Activated naive CD4-positive, alpha-beta T cell (primary cell): ENCODE data around the gene LGALS7.
"Not testable (repeated sequence)": the region's sequence is repeated elsewhere in the genome, so short reads cannot be mapped to it uniquely, and the experiment has no call there.

Experiments used
- DNase-seq, 4 experiments: peaks; one replicate each; lab custom pipeline; 2025; lab: John Stamatoyannopoulos, UW

The LGALS7 gene

DNA sequence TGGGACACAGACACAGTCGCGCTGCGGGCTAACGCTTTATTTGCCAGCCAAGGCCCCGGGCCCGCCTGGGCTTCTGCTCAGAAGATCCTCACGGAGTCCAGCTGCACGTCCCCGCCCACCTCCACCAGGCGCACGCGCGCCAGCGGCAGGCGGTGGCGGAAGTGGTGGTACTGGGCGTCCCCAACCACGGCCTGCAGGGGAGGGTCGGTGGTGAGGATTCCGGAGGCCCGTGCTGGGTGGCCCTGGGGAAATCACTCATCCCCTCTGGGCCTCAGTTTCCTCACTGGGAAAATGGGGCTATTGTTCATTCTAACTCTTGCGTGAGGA lies 2.4 kb downstream of the LGALS7 start:
- DNase-seq: not testable (repeated sequence)

DNA sequence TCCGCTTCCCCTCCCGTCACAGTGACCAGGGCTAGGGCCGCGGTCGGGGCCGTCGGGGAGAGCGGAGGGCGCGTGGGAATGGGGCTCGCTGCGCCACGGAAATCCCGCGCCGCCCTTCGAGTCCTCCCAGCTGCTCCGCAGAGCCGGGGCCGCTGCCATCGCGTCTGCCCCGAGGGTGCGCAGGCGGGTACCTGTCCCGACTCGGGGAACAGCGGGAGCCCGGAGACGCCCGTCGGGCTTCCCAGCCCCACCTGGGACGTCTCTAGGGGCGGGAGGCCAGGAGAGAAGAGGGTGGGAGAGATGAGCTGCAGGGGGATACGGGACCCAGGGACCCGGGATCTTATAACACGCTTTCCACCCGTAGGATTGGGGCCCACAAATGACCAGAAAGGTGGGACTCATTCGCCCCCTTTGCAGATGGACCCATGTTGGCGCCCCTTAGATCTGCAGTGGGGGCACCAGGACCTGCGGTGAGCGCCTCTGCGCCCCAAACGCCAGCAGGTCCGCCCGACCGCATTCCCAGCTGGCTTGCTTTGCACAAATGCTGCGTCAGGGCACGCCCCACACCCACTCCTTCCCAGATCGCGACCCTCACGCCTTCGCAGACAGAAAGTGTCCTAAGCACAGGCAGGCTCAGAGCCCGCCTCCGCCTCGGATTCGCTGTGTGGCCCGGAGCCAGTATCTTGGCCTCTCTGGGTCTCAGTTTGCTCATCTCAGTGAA lies 2.9 kb downstream of the LGALS7 start:
- not testable (repeated sequence) for DNase-seq

DNA sequence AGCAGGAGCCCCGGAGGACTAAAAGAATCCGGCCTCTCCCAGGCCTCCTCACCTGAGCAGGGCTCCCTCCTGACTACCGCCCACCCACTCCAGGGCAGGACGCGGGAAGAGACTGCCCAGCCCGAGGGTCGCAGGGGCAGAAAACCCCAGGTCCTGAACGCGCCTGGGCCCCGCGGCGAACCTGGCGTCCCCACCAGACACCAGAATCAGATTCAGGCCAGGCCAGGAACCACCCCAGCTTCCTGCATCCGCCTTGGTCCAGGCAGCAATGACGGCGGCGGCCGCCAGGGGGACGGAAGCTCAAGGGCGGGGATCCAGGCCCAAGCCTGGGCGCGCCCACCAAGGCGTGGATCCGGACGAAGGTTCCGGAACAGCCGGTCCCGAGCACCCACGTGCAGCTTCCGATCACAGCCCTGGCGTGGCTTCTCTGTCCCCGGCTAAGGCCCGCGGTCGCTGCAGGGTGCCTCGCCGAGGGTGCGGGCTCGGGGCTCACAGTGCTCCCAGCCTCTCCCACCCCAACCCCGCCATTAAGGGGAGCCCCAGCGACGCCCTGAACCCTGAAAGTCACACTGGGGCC lies 3.6 kb downstream of the LGALS7 start:
- peak; percentile 65 to 93 (median 88) for DNase-seq

DNA sequence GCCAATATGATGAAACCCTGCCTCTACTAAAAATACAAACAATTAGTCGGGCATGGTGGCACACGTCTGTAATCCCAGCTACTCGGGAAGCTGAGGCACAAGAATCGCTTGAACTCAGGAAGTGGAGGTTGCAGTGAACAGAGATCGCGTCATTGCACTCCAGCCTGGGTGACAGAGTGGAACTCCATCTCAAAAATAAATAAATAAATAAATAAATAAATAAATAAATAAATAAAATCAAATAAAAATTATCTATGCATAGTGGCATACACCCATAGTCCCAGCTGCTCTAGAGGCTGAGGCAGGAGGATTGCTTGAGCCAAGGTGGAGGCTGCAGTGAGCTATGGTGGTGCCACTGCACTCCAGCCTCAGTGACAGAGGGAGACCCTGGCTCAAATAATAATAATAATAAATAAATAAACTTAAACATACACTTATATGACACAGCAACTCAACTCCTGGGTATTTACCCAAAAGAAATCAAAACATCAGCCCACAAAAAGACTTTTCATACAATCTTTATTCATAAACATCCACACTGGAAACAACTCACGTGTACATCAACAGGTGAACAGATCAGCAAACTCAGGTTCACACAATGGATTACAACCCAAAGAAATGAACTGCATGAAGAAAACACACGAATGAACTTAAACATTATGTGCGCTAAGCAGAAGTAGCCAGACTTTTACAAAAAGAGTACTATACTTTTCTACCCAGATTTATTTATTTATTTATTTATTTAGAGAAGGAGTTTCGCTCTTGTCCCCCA lies 6.9 kb downstream of the LGALS7 start:
- DNase-seq: no peak

DNA sequence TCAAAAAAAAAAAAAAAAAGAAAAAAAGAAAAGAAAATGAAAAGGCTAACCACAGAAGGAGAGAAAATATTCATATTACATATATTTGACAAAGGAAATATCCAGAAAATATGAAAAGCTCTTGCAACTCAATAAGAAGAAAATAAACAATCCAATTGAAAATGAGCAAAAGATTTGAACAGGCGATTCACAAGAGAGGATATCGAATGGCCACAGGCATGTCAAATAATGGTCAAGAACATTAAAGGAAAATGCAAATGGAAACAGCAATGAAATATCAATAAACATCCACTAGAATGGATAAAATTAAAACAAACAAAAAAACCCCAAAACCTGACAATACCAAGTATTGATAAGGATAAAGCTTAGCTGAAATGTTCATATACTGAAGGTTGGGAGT lies 8.1 kb downstream of the LGALS7 start:
- no peak for DNase-seq

DNA sequence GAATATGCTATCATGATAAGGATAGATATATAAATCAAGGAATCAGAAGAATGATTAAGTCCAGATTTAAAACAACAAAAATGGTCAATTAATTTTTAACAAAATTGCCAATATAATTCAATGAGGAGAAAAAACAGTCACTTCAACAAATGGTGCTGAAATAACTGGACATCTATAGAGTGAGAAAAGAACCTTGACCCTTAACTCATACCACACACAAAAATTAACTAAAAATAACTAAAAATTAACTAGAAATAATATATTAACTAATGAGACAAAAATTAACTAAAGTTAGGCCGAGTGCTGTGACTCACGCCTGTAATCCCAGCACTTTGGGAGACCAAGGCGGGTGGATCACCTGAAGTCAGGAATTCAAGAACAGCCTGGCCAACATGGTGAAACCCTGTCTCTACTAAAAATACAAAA lies 9.5 kb downstream of the LGALS7 start:
- no peak for DNase-seq

DNA sequence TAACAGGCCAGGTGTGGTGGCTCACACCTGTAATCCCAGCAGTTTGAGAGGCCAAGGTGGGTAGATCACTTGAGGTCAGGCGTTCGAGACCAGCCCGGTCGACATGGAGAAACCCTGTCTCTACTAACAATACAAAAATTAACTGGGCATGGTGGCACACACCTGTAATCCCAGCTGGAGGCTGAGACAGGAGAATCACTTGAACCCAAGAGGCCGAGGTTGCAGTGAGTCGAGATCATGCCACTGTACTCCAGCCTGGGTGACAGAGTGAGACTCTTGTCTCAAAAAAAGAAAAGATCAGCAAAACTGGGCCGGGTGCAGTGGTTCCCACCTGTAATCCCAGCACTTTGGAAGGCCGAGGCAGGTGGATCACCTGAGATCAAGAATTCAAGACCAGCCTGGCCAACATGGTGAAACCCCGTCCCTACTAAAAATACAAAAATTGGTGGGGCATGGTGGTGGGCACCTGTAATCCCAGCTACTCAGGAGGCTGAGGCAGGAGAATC lies 11.4 kb downstream of the LGALS7 start:
- not testable (repeated sequence) for DNase-seq

DNA sequence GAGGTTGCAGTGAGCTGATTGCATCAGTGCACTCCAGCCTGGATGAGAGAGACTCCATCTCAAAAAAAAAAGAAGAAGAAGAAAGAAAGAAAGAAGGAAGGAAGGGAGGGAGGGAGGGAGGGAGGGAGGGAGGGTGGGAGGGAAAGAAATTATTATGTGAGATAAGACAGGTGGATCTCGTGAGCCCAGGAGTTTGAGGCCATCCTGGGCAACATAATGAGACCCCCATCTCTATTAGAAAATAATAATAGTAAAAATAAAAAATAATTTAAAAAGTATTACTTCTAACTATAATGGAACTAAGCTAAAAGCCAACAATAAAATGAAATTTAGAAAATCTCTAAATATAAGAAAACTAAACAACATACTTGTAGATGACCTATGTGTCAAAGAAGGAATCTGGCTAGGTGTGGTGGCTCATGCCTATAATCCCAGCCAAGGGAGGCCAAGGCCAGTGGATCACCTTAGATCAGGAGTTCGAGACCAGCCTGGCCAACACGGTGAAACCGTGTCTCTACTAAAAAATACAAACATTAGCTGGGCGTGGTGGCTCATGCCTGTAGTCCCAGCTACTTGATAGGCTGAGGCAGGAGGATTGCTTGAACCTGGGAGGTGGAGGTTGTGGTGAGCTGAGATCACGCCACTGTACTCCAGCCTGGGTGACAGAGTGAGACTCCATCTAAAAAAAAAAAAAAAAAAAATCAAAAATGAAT lies 12.4 kb downstream of the LGALS7 start:
- DNase-seq: not testable (repeated sequence)

DNA sequence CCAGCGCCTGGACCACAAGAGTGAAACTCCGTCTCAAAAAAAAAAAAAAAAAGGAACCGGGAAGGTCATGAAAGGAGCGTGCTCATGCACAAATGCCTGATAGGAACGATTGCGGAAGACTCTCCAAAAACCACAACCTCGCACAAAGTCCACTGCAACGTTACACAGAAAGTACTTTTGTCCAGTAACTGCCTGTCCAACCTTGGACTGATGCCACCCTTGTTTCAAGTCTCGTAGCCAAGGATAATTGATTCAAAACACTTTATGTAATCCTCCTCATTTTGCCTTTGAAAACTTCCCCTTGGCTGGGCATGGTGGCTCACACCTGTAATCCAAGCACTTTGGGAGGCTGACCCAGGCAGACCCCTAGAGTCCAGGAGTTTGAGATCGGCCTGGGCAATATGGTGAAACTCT lies 13.7 kb downstream of the LGALS7 start:
- DNase-seq: no peak

DNA sequence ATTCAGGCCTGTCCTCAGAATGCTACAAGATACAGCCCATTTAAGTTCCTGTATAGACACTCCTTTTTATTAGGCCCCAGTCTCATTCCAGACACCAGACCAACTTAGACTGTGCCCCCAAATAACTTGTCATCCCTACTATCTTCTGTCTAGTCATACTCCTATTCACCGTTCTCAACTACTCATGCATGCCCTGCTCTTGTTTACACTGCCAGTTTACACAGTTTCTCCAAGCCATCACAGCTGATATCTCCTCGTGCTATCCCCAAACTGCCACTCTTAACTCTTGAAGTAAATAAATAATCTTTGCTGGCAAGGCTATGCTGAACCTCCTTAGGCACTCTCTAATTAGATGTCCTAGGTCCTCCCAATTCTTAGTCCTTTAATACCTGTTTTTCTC lies 19.1 kb downstream of the LGALS7 start:
- DNase-seq: not testable (repeated sequence)

DNA sequence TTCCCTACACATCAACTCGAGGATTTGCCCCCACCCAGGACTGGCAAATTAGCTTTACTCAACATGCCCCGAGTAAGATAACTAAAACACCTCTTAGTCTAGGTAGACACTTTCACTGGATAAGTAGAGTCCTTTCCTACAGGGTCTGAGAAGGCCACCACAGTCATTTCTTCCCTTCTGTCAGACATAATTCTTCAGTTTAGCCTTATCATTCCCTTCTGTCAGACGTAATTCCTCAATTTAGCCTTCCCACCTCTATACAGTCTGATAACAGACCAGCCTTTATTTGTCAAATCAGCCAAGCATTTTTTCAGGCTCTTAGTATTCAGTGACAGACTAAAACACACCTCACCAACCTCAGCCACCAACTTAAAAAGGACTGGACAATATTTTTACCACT lies 19.5 kb downstream of the LGALS7 start:
- not testable (repeated sequence) for DNase-seq

DNA sequence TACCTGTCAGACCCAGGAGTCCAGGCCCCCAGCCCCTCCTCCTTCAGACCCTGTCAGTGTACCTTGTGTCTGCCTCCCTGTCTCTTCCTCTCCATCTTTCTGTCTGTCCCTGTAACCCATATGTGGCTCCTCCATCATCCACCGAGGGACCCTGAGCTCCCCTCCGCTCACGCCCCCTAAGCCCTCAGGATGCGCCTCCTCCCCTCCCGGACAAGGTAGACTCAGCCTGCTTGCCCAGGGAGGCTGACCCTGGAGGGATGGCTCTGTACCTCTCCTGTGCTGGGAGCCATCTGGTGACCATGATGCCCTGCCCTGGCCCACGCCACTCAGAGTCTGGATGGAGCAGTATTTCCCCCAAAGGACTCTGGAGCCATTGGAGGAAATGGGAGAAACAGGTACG lies 28.0 kb downstream of the LGALS7 start:
- DNase-seq: no peak

DNA sequence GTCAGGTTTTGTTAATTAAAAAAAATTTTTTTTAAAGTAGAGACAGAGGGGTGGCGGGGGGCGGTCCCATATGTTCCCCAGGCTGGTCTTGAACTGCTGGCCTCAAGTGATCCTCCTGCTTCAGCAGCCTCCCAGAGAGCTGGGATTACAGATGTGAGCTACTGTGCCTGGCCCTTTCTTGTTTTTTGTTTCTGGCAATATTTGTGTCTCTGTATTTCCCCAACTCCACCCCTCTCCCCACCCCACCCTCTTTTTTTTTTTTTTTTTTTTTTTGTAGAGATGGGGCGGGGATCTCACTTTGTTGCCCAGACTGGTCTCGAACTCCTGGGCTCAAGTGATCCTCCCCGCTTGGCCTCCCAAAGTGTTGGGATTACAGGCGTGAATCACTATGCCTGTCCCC lies 28.4 kb downstream of the LGALS7 start:
- DNase-seq: no peak

DNA sequence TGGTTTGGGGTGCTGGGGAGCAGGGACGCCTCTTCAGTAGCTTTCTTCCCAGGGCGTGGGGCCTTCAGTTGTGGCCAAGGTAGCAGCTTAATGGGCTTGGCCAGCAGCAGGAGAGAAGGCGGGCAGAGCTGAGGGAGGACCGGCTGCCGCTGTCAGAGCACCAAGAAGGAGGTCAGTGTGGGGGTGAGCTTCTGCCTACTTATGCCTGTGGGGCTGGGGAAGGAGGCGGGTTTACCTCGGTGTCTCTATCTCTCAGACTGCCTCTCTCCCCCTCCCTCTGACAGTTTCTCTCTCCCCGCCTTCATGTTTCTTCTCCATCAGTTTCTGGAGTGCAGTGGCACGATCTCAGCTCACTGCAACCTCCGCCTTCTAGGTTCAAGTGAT lies 29.0 kb downstream of the LGALS7 start, which contains the start of gene CAPN12:
TSS of gene CAPN12 (minus strand) at position 177 of the 384 bp plus-strand sequence. CDS start 309 bp downstream, outside the sequence.
- DNase-seq: no peak

DNA sequence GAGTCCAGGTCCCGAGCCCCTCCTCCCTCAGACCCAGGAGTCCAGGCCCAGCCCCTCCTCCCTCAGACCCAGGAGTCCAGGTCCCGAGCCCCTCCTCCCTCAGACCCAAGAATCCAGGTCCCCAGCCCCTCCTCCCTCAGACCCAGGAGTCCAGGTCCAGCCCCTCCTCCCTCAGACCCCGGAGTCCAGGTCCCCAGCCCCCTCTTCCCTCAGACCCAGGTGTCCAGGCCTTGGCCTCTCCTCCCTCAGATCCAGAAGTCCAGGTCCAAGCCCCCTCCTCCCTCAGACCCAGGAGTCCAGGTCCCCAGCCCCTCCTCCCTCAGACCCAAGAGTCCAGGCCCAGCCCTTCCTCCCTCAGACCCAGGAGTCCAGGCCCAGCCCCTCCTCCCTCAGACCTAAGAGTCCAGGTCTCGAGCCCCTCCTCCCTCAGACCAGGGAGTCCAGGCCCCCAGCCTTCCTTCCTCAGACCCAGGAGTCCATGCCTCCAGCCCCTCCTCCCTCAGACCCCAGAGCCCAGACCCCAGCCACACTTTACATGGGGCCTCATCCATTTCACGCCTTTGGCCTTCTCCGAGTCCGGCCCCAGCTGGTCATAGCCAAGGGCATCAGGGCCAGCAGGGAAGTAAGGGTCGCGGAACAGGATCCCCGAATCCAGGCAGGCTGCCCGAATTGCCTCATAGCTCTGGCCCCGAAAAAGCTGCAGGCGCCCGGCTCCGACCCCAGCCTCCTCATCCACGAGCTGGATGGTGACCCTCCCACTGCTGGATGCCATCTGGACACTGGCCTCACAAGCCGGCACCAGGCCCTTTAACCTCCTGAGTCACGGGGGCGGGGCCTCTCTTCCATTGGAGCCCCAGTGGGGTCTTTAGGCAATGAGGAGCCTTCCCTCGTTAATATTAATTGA lies 29.7 kb downstream of the LGALS7 start:
- no peak for DNase-seq

DNA sequence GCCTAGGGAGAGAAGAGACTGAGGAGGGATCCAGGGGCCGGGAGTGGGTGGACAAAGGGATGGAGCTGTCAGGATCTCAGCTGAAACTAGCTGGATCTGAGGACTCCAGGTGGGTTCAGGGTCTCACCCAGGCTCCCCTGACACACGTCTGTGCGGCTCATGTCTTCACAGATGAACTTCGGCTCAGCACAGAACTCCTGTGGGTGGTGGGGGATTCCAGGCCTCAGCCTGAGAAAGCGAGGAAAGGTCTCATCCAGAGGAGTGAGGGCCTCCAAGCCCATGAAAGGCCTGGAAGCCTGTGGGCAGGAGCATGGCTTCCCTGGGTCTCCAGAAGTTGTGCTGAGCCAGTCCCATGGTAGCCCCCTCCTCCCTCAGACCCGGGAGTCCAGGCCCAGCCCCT lies 30.4 kb downstream of the LGALS7 start:
- no peak for DNase-seq

DNA sequence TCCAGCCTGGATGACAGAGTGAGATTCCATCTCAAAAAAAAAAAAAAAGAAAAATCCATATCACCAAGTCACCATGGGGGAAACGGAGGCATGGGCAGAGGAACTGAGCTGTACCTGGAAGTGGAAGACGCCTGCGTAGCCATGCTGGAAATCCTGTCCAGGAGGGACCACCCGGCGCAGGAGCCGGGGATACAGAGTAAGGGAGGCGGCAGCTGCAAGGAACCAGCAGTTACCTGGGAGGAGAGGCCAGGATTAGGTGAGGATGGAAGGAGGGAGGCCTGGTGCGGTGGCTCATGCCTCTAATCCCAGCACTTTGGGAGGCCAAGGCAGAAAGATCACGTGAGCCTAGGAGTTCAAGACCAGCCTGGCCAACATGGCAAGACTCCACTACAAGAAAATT lies 31.0 kb downstream of the LGALS7 start:
- no peak for DNase-seq

DNA sequence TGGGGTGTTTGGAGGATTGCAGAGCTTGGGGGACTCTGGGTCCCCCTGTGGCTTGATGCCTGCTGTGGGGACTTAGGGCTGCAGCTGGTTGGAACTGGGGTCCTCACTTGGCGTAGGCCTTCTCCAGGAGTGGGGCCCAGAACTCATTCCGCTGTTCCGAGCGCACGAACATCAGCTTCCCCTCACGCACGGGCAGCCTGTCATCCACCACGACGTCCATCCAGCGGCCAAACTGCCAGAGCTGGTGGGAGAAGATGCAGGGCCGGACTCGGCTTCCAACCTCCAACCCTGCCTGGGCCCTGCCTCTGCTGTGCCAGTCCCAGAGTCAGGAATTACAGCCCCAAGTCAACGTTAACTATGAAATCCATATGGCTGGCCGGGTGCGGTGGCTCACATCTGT lies 31.6 kb downstream of the LGALS7 start:
- no peak for DNase-seq

DNA sequence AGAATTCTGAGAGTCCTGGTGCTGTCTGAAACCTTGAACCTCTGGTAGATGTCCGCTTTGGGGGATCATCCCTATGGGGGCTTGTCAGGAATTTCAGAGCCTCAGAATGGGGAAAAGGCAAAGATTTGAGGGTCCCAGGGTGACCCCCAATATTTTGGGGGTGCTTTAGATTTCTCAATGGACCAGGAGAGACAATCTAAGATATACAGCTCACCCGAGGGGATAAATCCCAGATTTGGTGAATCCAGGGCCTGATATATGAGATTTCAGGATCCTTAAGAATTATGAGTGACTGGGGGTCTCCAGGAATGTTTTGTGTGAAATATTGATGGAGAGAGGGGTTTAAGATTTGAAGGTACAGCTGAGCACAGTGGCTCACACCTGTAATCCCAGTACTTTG lies 32.4 kb downstream of the LGALS7 start:
- no peak for DNase-seq

DNA sequence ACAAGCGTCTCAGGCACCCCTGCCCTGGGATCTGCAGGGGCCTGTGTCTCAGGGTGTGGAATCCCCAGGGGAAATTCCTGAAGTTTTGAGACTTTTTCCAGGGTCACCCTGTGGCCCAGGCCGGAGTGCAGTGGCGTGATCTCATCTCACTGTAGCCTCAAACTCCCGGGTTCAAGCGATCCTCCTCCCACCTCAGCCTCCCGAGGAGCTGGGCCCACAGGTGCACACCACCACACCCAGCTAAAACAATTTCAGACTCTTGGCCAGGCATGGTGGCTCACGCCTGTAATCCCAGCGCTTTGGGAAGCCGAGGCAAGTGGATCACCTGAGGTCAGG lies 33.1 kb downstream of the LGALS7 start:
- no peak for DNase-seq
